NCI-H748 (cell line): ENCODE results near the gene RAN.
"Not testable (repeated sequence)": the region's sequence is repeated elsewhere in the genome, so short reads cannot be mapped to it uniquely, and the experiment has no call there.

ENCODE experiments used
- DNase-seq: peaks from one replicate; lab custom pipeline; 2025; ENCODE audit not compliant: unreplicated experiment; lab: John Stamatoyannopoulos, UW

RAN gene

DNA sequence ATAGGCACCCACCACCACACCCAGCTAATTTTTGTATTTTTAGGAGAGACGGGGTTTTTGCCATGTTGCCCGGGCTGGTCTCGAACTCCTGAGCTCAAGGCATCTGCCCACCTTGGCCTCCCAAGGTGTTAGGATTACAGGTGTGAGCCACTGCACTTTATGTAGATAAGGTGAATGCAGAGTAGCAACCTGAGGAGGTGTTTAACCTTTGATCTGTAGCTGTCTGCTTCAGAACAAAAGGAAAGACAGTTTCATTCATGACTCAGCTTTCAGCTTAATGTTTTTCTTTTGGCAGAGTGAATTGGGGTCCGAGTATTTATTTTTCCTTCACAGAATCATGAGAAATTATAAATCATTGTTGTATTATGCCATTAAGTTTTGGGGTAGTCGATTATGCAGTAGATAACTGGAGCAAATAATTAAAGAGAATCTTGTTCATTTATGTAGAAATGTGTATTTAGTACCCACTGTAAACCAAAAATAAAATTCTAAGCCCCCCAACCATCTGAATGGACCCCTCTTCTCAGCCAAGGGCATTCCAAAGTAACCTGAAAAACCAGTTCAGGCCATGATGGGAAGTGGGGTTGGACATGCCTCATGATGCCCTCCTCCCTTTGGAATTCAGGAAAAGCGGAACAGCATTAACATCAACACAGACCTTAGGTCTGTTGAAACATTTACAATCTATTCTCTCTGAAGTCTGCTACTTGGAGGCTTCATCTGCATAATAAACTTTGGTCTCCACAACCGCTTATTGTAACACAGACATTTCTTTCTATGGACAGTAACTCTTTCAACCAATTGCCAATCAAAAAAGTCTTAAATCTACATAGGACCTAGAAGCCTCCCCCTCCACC lies 22.1 kb upstream of the RAN start:
- peak; percentile 23 for DNase-seq

DNA sequence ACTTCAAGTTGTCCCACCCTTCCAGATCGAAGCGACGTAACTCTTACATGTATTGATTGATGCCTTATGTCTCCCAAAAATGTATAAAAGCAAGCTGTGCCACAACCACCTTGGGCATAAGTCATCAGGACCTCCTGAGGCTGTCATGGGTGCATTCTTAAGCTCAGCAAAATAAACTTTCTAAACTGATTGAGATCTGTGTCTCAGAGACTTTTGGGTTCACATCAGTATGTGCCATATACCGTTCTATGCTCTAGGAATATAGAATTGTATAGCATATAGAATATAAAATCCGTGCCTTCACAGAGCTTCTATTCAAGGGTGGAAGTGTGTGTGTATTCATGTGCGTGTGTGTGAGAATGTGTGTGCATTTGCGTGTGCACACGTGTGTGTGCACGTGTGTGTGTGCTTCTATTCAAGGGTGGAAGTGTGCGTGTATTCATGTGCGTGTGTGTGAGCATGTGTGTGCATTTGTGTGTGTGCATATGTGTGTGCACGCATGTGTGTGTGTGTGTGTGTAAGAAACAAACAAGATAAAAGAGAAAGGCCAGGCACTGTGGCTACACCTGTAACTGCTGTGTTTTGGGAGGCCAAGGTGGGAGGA lies 21.3 kb upstream of the RAN start:
- no peak for DNase-seq

DNA sequence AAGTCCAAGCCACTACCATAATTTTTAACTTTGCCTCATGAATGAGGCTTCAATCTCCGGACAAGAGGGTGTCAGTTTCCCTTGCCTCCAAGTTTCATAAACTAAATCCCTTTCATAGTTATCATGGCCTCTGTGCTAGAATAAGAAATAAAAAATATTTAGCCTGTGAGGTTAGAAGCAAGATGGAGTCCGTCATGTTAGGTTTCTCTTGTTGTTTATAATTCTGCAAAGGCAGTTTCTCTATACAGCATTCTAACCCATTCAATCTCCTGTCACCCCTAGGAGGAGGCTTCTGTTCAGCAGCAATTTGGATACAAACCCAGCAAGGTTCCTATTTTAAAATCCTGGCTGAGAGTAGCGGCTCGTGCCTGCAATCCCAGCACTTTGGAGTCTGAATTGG lies 15.8 kb upstream of the RAN start:
- DNase-seq: no peak

DNA sequence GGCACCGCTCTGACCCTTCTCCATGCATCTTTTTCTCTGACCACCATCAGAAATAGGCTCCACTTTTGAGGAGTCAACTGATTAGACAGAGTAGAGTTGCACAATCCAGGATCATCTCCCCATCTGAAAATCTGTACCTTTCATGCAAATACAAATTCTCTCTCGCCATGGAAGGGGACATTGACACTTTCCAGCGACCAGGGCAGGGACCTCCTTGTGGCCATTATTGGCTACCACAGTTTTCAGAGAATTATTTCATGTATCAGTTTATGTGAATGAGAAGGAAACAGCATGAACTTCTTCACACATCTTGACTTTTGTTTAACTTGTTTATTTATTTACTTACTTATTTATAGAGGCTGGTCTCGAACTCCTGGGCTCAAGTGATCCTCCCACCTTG lies 13.8 kb upstream of the RAN start:
- DNase-seq: no peak

DNA sequence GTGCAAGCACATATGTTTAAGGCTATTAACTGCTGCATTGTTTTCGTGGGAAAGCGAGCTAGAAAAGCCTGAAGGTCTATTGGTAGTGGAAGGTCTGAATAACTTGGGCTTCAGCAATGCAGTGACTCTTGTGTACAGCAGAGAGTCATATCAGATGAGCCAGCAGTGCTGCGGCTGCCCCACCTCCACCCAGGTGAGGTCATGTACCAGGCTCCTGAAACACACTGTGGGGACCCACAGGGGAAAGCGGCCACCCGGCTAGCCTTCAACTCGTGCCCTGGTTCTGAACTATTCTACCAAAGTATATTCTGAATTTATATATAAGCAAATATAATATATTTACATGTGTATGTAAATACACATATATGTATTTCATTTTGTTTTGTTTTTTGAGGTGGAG lies 12.7 kb upstream of the RAN start:
- DNase-seq: no peak

DNA sequence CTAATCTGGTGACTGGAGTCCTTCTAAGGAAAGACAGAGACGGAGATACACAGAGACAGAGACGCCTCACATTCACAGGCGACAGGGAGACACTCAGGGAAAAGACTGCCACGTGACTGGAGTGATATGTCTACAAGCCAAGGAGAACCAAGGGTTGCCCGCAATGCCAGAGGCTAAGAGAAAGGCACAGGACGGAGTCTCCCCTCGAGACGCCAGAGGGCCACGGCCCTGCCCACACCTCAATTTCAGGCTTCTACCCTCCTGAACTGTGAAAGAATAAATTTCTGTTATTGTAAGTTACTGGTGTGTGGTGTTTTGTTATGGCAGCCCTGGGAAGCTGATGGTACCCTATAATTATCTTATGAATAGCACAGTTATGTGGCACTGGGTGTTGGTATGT lies 11.6 kb upstream of the RAN start:
- DNase-seq: no peak

DNA sequence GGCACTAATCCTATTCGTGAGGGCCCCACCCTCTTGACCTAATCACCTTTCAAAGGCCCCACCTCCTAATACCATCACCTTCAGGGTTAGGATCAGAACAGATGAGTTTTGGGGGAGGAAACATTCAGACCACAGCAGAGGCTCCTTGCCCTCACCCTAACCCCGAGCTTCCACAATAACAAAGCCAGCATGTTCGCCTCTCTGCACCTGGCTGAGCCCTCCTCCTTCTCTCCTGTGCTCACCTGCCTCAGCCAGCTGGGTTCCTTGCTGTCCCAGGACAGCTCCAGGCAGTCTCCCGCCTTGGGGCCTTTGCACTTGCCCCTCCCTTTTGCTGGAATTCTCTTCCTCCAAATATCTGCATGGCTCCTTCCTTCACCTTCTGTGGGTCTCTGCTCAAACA lies 9.7 kb upstream of the RAN start:
- no peak for DNase-seq

DNA sequence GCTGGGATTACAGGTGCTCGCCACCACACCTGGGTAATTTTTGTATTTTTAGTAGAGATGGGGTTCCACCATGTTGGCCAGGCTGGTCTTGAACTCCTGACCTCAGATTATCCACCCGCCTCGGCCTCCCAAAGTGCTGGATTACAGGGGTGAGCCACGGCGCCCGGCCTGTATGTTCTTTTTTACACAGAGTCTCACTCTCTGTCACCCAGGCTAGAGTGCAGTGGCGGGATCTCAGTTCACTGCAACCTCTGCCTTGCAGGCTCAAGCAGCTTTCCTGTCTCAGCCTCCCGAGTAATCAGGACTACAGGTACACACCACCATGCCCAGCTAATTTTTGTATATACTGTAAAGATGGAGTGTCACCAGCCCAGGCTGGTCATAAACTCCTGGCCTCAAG lies 9.1 kb upstream of the RAN start:
- not testable (repeated sequence) for DNase-seq

DNA sequence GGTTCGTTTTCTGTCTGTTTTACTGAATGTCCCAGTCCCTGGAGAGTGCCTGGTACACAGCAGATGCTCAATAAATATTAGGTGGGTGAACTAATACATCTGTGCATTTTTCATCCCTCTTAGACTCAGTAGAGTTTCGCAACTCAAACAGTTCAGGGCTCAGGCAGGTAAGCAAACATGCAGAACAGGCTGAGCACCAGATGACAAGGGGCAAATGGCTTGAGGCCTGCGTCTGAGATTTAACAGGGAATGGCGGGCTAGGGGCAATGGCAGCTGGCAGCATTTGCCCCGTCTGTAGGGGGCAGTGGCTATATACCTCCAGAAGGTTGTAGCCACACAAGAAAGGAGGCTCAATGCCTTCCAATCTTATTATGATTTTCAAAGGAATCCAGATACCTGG lies 8.6 kb upstream of the RAN start:
- DNase-seq: no peak

DNA sequence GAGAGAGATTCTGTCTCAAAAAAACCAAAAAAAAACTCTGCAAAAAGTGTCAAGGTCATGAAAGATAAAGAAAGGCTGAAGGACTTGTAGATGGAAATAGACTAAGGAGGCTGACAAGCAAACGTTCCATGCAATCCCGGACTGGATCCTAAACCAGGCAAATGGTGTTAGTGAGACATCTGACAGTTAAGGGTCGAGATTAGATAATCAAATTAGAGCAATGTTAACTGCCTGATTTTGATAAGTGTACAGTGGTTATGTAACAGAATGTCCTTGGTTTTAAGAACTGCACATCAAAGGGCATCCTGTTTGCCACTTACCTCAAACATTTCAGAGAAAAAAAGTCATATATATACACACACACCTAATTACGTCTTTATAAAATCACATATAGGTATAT lies 3.5 kb upstream of the RAN start:
- DNase-seq: no peak

DNA sequence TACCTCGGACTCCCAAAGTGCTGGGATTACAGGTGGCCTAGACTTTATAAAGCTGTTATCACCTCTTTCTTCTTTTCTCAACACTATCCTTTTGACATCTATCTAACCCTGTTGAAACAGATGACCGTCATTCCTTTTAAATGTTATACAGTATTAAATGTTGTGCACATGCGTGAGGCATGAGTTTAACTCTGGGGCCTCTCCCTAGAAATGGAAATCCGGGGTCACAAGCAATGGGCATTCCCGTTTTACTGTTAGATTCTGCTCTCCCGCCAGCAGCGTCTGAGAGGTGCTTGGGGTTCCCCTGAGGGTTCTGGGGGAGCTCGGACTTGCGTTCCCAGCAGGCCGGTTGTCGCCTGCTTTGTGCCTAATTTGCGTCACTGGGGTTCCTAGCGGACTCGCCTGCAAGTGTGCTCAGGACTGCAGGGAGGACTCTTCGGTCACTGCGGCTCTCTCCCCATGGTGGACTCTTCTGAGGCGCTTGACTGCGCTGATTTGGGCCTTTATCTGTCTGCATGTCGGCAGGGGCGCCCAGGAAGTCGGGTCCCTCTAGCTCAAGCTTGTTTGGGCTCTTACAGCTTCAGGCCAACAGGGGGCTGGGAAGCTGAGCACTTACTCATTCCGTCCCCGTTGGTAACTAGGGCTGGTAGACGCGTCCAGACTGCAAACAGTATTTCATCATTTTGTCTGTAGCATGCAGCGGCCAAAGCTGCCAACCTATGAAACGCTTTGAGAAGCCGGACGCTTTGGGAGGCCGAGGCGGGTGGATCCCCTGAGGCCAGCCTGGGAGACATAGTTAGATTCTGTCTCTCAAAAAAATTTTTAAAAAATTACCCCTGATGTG lies 1.2 kb upstream of the RAN start:
- DNase-seq: peak; percentile 64

DNA sequence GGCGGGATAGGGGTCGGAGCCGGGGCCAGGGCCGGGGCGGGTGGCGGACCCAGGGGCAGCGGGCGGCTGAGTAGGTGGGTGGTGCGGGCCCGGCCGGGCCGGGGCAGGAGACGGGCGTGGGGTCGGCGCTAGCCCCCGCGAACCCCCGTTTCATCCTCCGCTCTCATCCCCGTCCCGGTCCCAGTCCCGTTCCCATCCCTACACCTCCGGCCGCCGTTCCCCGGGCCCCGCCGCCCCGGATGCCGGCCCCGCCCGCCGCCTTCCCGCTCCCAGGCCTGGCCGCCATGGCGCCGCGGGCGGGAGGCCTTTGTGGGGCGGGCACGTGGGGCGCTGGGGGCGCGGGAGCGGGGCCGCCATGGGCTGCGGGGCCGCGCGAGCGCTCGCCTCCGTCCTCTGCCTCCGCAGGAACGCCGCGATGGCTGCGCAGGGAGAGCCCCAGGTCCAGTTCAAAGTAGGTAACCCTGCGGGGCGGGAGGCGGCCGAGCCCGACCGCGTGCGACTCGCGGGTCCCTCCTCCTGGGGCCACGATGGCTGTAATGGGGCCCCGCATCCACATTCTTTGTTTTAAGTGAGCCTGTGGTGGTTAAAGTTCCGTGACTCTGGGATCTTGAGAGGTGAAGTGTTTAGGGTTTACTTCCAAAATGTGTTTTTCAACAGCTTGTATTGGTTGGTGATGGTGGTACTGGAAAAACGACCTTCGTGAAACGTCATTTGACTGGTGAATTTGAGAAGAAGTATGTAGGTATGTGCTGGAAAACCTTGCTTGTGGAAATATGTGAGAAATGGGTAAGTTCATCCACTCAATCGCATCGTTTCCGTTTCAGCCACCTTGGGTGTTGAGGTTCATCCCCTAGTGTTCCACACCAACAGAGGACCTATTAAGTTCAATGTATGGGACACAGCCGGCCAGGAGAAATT lies 572 bp downstream of the RAN start:
- DNase-seq: peak; percentile 48

DNA sequence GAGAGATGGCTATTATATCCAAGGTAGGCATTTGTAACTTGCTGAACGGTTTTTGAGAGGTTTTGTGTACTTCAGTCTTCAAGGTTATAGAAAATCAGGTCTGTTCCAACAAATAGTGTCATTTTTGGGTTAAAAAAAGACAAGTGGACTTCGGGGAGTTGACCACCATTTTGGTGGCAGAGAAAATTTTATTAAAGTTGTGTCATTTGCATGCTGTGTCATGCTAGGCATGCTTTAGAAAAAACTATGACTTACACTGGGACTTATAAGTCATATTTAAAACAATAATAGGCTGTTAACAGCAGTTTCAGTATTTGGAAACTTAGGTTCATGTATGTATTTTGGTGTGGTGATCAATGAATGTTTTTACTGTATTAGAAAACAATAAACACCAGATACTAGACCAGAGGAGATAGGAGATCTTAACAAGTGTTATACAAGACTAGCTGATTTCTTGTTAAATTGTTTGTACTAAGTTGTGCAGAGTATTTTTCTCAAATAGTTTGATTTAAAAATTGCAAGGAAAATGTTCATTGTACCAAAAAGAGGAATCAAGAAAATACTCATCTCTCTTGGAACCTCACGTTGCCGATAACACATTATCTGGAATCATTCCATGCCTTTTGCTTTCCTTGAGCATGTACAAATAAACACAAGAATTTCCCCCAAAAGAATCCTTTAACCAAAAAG lies 1.4 kb downstream of the RAN start:
- DNase-seq: no peak

DNA sequence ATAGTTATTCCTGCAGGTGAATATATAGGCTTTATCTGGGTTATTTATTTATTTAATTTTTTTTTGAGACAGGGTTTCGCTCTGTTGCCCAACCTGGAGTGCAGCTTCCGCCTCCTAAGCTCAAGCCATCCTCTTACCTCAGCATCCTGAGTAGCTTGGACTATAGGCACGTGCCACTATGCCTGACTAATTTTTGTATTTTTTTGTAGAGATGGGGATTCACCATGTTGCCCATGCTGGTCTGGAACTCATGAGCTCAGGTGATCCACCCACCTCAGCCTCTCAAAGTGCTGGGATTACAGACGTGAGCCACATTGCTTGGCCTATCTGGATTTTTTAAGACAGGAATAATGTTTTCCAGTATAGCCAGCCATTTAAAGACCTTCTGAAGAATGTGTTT lies 2.0 kb downstream of the RAN start:
- DNase-seq: no peak

DNA sequence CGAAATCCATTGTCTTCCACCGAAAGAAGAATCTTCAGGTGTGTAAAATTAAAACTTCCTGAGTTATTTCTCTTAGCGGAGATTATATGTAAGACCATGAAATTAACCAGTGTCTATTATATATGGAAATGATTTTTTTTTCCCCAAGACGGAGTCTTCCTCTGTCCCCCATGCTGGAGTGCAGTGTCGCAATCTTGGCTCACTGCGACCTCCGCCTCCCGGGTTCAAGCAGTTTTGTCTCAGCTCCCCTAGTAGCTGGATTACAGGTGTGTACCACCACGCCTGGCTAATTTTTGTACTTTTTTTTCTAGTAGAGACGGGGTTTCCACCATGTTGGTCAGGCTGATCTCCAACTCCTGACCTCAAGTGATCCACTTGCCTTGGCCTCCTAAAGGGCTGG lies 2.8 kb downstream of the RAN start:
- DNase-seq: no peak

DNA sequence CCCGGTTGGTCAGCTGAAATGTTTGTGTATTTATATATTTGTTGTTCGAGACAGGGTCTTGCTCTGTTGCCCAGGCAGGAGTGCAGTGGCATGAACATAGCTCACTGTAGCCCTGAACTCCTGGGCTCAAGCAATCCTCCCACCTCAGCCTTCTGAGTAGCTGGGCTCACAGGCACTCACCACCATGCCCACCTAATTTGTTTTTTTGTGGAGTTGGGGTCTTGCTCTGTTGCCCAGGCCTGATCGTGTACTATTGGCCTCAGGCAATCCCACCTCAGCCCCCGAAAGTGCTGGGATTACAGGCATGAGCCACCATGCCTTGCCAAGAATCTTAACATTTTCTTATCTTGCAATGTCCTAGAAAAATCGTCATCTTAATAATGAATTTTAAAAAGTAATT lies 3.3 kb downstream of the RAN start:
- DNase-seq: no peak

DNA sequence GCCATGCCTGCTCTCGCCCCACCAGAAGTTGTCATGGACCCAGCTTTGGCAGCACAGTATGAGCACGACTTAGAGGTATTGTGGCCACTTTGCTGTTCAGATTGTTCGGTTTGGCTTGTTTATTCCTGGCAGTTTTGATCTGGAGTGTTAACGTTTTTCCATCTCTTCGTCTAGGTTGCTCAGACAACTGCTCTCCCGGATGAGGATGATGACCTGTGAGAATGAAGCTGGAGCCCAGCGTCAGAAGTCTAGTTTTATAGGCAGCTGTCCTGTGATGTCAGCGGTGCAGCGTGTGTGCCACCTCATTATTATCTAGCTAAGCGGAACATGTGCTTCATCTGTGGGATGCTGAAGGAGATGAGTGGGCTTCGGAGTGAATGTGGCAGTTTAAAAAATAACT lies 3.8 kb downstream of the RAN start:
- not testable (repeated sequence) for DNase-seq

DNA sequence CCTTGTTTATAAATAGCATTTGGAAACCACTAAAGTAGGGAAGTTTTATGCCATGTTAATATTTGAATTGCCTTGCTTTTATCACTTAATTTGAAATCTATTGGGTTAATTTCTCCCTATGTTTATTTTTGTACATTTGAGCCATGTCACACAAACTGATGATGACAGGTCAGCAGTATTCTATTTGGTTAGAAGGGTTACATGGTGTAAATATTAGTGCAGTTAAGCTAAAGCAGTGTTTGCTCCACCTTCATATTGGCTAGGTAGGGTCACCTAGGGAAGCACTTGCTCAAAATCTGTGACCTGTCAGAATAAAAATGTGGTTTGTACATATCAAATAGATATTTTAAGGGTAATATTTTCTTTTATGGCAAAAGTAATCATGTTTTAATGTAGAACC lies 4.4 kb downstream of the RAN start:
- DNase-seq: no peak

DNA sequence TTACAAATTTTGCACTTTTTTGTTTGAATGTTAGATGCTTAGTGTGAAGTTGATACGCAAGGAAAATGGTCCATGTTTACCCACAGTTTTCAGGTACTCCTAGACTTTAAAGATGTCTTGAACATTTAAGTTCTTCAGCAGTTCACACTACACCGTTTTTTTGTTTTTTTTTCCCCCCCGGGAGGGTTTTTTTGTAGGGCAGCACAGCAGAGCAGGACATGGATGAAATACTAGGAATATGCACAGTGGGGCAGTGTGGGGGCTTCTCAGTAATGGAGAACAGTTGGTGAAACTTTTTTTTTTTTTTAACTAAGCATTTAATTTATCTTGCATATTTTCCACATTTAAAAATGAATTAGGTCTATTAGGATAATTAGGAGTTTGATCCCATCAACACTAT lies 4.9 kb downstream of the RAN start:
- DNase-seq: no peak

DNA sequence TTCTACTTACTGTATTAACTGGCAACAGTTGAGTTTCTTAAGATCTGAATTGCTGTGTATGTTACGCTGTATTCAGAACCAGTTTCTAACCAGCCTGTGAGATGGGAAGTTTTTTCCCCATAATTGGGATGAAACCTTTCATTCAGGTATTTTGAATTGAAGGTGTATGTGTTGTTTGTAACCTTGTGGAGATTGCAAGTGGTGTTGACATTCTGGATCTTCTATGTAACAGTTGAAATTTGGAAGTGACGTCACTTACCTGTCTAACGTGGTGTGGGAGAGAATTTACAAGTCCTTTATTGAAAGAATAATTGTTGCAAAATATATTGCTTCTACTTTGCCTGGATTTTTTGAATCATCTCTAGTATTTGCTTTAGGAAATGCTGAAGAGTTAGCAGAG lies 5.5 kb downstream of the RAN start:
- no peak for DNase-seq
